Astrocyte of the spinal cord (primary cell): ENCODE data around the gene ERBB4.
A peak's percentile ranks its signal among the peaks of the same experiment; 100 is the strongest.

ENCODE experiments used
- DNase-seq: peaks from one replicate; pipeline ENCODE4 v3.0.0; 2011; ENCODE audit warnings: low read depth, low spot score
- H3K4me3 ChIP-seq: 2 replicates; pipeline ENCODE4 v1.5.1; 2011; ENCODE audit warnings: low read depth, mild to moderate bottlenecking, low read length, moderate library complexity
- CTCF ChIP-seq: IDR thresholded peaks from 2 replicates; pipeline ENCODE4 v1.5.1; 2012; ENCODE audit warnings: low read depth, mild to moderate bottlenecking, low read length, inconsistent platforms
- in situ Hi-C: cut with HindIII; loops from 2 replicates; pipeline ENCODE4 v1.10.0; 2017; ENCODE audit warnings: low sequenced_read_pairs

Gene ERBB4

GRCh38 chr2:211454679-211455078, 1083.9 kb downstream of the ERBB4 start:
- in situ Hi-C loops = no loop called here
- DNase-seq = peak; percentile 3
- TF ChIP-seq CTCF = no peak
- no peak overlapping the region for H3K4me3 ChIP-seq

GRCh38 chr2:211453311-211453887, 1085.2 kb downstream of the ERBB4 start:
- in situ Hi-C loops = no loop called here
- no peak for DNase-seq
- no peak for TF ChIP-seq CTCF

GRCh38 chr2:211451642-211452041, 1087.0 kb downstream of the ERBB4 start:
- TF ChIP-seq CTCF = no peak

More at GRCh38 chr2:211453311-211453887, 1085.2 kb downstream of the ERBB4 start:
- no peak overlapping the region for H3K4me3 ChIP-seq

GRCh38 chr2:211449819-211450218, 1088.8 kb downstream of the ERBB4 start:
- no peak for TF ChIP-seq CTCF
- no peak for DNase-seq
- in situ Hi-C loops = no loop called here
- no peak overlapping the region for H3K4me3 ChIP-seq

More at GRCh38 chr2:211451642-211452041, 1087.0 kb downstream of the ERBB4 start:
- no peak for DNase-seq
- in situ Hi-C loops = no loop called here
- no peak overlapping the region for H3K4me3 ChIP-seq

- no peak overlapping the region for H3K4me3 ChIP-seq
- in situ Hi-C loops = no loop called here
- no peak for TF ChIP-seq CTCF
- DNase-seq = no peak
Observed at GRCh38 chr2:211447548-211447947, 1091.1 kb downstream of the ERBB4 start.

- TF ChIP-seq CTCF = no peak
- in situ Hi-C loops = no loop called here
- H3K4me3 ChIP-seq = no peak overlapping the region
- DNase-seq = no peak
Observed at GRCh38 chr2:211440107-211440506, 1098.5 kb downstream of the ERBB4 start.
